GM12874 (cell line): ENCODE measurements around the gene HTR3B.

Source experiments
- CTCF ChIP-seq: IDR thresholded peaks from 2 replicates; pipeline ENCODE4 v1.5.1; 2011; ENCODE audit warnings: low read depth, mild to moderate bottlenecking, control low read depth, low read length, moderate library complexity; ENCODE audit not compliant: insufficient read depth

HTR3B gene

GRCh38 chr11:113907152-113907551 is 2.6 kb downstream of the HTR3B start:
- no peak for TF ChIP-seq CTCF

GRCh38 chr11:113907681-113908080 is 3.1 kb downstream of the HTR3B start:
- no peak for TF ChIP-seq CTCF

- TF ChIP-seq CTCF, result no peak
These were observed 3.5 kb downstream of the HTR3B start for GRCh38 chr11:113908098-113908497.

- TF ChIP-seq CTCF, result no peak
These were observed 19.0 kb downstream of the HTR3B start for GRCh38 chr11:113923572-113923971.

GRCh38 chr11:113926273-113927197 is 21.9 kb downstream of the HTR3B start:
- no peak for TF ChIP-seq CTCF

- no peak for TF ChIP-seq CTCF
These were observed 23.7 kb downstream of the HTR3B start for GRCh38 chr11:113928311-113928710.

GRCh38 chr11:113932788-113933187 is 28.2 kb downstream of the HTR3B start:
- no peak for TF ChIP-seq CTCF
